ENCODE data around the gene VKORC1.

The VKORC1 gene

DNA sequence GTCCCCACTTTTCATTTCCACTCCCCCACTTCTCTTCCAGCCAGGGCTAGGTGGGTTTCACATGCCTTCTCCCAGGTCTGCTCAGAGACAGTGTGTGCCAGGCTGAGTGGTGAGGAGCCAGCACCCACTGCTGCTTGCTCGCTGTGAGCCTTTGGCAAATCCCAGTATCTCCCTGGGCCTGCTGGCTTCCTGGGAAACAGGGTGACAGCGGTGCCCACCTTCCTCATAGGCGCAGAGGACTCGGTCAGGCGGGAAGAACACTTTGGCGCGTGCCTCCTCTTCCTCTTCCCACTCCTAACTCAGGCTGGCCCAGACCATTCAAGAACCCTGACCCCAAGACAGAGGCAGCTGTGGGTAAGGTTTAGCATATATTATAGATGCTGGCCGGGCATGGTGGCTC lies 5.4 kb downstream of the VKORC1 start:
- ATAC-seq (replicated peaks; ENCODE audit: extremely low read depth, poor library complexity, severe bottlenecking) (no peak), DNase-seq (ENCODE audit: low spot score in 2 of 2) (no peak)
- H3K4me3 Mint-ChIP-seq, result no peak overlapping the region
- peaks cover 8% of the 10 kb centered on the region for H3K36me3 Mint-ChIP-seq (ENCODE audit: insufficient read depth)
- no peaks in the 10 kb centered on the region for H3K27me3 Mint-ChIP-seq
- H3K9me3 Mint-ChIP-seq, result no peaks in the 10 kb centered on the region
- peaks cover 13% of the 10 kb centered on the region for H3K4me1 Mint-ChIP-seq
- no peak overlapping the region for H3K27ac Mint-ChIP-seq (ENCODE audit: low read depth)

DNA sequence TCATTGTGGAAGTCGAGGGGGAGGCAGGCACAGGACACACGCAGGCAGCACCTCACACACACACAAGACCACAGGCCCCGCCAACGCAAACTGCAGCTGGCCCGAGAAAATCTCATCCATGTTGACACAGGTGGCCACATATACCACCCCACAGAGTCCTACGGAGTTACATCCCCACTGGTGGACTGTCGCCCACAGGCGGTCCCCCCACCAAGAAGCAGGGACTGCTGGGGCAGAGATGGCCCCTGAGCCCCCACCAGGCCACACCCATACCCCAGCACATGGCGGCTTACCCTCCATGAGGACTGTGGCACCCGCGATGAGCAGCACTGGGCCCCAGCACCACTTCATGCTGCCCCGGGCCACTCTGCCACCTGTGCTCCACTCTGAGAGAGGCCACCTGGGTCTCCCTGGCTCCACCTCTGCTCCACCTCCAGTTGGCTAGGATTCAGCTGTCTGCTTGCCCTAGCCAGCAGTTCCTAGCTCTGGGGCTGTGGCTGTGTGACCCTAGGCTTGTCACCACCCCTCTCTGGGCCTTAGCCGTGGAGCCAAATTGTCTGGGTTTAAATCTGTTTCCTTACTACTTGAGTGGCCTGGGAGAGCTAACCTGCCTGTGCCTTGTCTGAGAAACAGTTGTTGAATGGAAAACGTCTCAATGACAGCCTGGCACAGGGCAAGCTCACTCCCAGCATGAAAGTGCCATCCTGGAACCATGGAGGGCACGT lies 6.0 kb downstream of the VKORC1 start, which contains the start of gene PRSS53:
Gene PRSS53, minus strand, starts transcription at position 485 of the 725 bp plus-strand sequence. Its CDS starts 134 bp downstream, at position 351.
- no peak within 1 kb of the TSS for H3K27ac Mint-ChIP-seq (ENCODE audit: low read depth)
- H3K36me3 Mint-ChIP-seq (ENCODE audit: insufficient read depth), result peaks cover 12% of the 10 kb centered on the region
- no peaks in the 10 kb centered on the region for H3K27me3 Mint-ChIP-seq
- H3K9me3 Mint-ChIP-seq, result no peaks in the 10 kb centered on the region
- DNase-seq (ENCODE audit: low spot score in 2 of 2), result no peak
- H3K4me3 Mint-ChIP-seq, result no peak within 1 kb of the TSS
- no peak for ATAC-seq (replicated peaks; ENCODE audit: extremely low read depth, poor library complexity, severe bottlenecking)
- peaks cover 7% of the 10 kb centered on the region for H3K4me1 Mint-ChIP-seq

DNA sequence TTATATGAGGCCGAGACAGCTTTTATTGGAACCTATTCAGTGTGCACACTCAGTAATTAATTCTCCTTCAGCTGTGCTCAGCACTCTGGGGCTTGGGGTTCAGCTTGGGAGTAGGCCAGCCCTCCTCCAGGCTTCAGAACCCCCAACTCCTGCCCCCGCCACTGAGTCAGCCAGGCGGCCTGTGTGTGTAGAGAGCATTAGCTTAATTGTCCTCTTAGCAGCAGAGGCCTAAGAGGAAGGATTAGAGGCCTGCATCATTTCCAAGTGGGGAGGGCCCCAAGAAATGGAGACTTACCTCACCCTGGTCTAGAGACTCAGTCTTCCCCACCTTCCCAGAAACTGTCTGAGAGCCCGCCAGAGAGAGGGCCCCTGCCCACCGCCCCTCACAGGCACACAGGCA lies 6.6 kb downstream of the VKORC1 start:
- Mint-ChIP-seq H3K4me3 (no peak overlapping the region), H3K4me1 (peaks cover 6% of the 10 kb centered on the region), H3K36me3 (ENCODE audit: insufficient read depth) (peaks cover 8% of the 10 kb centered on the region), H3K27ac (ENCODE audit: low read depth) (no peak overlapping the region), H3K9me3 (no peaks in the 10 kb centered on the region), H3K27me3 (no peaks in the 10 kb centered on the region)
- DNase-seq (ENCODE audit: low spot score in 2 of 2) (no peak), ATAC-seq (replicated peaks; ENCODE audit: extremely low read depth, poor library complexity, severe bottlenecking) (no peak)

DNA sequence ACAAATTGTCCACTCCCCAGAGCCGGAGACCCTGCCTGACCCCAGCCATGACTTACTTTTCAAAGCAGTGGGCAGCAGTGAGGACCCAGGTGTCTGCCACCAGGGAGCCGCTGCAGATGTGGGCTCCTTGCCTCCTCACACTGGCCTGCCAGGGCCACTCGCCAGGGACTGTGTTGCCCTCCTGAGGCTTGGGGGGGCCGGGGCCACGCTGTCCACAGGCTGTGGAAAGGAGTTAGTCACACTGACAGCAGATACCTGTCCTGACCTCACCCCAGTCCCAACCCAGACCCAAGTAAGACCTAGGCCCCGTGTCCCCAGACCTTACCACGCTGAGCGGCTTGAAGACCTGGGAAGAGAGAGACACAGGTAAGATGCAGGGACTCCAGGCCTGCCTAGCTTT lies 7.1 kb downstream of the VKORC1 start:
- Mint-ChIP-seq H3K9me3 (no peaks in the 10 kb centered on the region), H3K27me3 (no peaks in the 10 kb centered on the region), H3K4me3 (no peak overlapping the region), H3K4me1 (peaks cover 6% of the 10 kb centered on the region), H3K36me3 (ENCODE audit: insufficient read depth) (peaks cover 8% of the 10 kb centered on the region), H3K27ac (ENCODE audit: low read depth) (no peak overlapping the region)
- DNase-seq (ENCODE audit: low spot score in 2 of 2) (no peak), ATAC-seq (replicated peaks; ENCODE audit: extremely low read depth, poor library complexity, severe bottlenecking) (no peak)

DNA sequence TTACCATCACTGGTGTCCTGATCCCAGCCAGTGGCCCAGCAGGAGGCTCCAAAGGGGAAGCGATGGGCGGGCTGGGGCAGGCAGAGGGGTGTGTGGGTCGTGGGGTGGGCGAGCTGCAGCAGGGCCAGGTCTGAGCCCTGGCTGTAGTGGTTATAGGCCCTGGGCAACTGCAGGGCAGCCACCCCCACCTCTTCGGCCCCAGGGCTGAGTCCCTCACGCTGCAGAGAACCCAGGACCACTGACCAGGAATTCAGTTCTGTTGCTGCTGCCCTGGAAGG lies 8.0 kb downstream of the VKORC1 start:
- Mint-ChIP-seq H3K9me3 (no peaks in the 10 kb centered on the region), H3K36me3 (ENCODE audit: insufficient read depth) (peaks cover 8% of the 10 kb centered on the region), H3K27ac (ENCODE audit: low read depth) (peak overlapping the region; percentile 6), H3K4me1 (peaks cover 13% of the 10 kb centered on the region), H3K27me3 (no peaks in the 10 kb centered on the region), H3K4me3 (no peak overlapping the region)
- ATAC-seq (replicated peaks; ENCODE audit: extremely low read depth, poor library complexity, severe bottlenecking), result no peak
- no peak for DNase-seq (ENCODE audit: low spot score in 2 of 2)

DNA sequence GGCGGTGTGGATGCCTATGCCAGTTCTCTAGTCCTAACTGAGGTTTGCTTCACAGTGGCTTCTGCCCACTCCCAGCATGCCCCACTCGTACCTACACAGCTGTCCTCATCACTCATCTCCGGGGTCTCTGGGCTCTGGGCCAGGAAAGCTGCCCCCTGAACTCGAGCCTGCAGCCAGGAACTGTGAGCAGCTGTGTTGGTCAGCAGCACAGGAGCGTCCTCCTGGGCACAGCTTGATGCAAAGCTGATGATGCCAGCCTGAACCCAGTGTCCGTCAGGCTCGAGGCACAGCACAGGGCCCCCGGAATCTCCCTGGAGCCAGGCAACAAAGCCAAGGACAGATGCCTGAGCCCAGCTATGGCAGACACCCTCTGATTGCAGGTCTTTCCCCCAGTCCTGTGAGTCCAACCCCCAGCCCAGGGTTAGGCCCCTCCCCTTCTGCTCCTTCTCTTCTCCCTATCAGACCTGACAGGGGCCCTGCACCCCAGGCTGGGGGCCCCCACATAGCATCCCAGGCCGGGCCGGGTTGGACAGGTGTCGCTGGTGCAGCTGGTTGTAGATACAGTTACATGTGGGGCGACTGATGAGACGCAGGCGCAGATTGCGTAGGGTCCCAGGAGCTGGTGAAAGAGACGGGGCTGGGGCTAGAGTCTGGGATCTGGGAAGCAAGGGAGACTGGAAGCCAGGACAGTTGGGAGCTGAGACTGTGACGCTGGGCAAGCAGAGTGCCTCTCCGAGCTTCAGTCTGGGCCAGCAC lies 8.5 kb downstream of the VKORC1 start:
- peaks cover 8% of the 10 kb centered on the region for H3K36me3 Mint-ChIP-seq (ENCODE audit: insufficient read depth)
- H3K27ac Mint-ChIP-seq (ENCODE audit: low read depth), result peak overlapping the region; percentile 73

DNA sequence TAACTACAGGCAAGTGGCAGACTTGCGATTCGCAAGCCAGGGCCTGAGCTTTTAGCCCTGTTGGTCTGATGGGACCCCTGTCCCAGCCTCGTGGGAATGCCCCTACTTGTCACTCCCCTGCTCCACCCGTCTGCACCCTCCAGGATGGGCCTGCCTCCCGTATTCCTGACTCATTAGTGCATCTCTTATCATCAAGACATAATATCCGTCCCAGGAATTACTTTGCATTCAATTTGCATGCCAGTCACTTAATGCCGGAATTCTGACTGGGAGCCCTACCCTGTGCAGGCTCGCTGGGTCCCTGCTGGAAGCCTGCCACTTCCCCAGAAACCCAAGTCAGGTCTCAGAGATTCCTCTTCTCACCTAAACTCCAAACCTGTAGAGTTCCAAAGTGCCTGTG lies 9.2 kb downstream of the VKORC1 start:
- Mint-ChIP-seq H3K4me1 (peaks cover 13% of the 10 kb centered on the region), H3K9me3 (no peaks in the 10 kb centered on the region), H3K27me3 (no peaks in the 10 kb centered on the region), H3K27ac (ENCODE audit: low read depth) (peak overlapping the region; percentile 73), H3K36me3 (ENCODE audit: insufficient read depth) (peaks cover 9% of the 10 kb centered on the region), H3K4me3 (no peak overlapping the region)
- ATAC-seq (replicated peaks; ENCODE audit: extremely low read depth, poor library complexity, severe bottlenecking) (no peak), DNase-seq (ENCODE audit: low spot score in 2 of 2) (no peak)

More for the DNA sequence above, 8.5 kb downstream of the VKORC1 start:
- H3K9me3 Mint-ChIP-seq, result no peaks in the 10 kb centered on the region
- DNase-seq (ENCODE audit: low spot score in 2 of 2) (no peak), ATAC-seq (replicated peaks; ENCODE audit: extremely low read depth, poor library complexity, severe bottlenecking) (no peak)
- H3K27me3 Mint-ChIP-seq, result no peaks in the 10 kb centered on the region
- H3K4me1 Mint-ChIP-seq, result peaks cover 13% of the 10 kb centered on the region
- no peak overlapping the region for H3K4me3 Mint-ChIP-seq

DNA sequence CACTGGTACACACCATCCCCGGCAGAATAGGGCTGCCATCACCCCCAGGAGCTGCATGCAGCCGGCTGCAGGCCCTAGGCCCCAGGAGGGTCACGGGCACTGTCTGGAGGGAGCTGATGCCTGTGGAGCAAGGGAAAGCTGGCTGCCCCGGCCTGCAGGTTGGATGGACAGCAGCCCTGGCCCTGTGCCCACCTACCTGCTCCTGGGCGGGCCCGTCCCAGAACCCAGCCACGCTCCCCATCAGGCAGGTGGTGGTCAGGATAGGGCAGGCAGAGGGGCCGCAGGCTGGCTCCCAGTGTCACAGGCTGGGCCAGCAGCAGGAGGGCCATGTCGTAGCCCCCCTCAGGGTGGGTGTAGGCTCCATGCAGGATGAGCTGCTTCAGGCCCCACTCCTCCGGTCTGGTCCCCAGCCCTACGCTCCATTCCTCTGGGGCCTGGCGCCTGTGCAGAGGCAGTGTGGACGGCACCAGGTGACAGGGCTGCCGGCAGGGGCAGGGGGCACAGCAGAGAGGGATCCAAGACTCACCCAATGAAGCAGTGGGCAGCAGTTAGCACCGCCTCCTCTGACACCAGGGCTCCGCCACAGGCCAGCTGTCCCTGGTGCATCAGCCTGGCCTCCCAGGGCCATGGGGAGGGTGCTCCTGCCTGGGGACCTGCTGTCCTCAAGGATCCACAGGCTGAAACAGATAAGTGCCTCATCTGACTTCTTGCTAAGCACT lies 9.9 kb downstream of the VKORC1 start:
- H3K4me1 Mint-ChIP-seq, result peaks cover 13% of the 10 kb centered on the region
- no peak overlapping the region for H3K27ac Mint-ChIP-seq (ENCODE audit: low read depth)
- no peak overlapping the region for H3K4me3 Mint-ChIP-seq
- no peaks in the 10 kb centered on the region for H3K27me3 Mint-ChIP-seq
- DNase-seq (ENCODE audit: low spot score in 2 of 2), result no peak
- peaks cover 12% of the 10 kb centered on the region for H3K36me3 Mint-ChIP-seq (ENCODE audit: insufficient read depth)
- no peak for ATAC-seq (replicated peaks; ENCODE audit: extremely low read depth, poor library complexity, severe bottlenecking)
- H3K9me3 Mint-ChIP-seq, result no peaks in the 10 kb centered on the region

DNA sequence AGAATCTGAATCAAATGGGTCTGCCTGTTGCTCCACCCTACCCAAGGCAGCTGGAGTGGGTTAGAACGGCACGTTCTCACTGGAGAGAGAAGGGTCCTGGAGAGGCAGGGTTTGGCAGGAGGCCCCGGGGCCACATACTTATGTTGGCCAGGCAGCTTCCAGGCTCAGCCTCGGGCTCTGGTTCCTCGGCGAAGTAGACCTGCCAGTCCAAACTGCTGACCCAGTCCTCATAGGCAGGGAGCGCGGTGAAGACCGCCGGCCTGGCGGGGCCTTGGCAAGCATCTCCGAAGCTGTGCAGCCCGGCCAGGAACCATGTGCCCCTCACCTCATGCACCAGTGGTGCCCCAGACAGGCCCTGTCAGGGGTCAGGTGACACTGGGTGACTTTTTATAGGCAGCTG lies 10.6 kb downstream of the VKORC1 start:
- ATAC-seq (replicated peaks; ENCODE audit: extremely low read depth, poor library complexity, severe bottlenecking) (no peak), DNase-seq (ENCODE audit: low spot score in 2 of 2) (no peak)
- Mint-ChIP-seq H3K9me3 (no peaks in the 10 kb centered on the region), H3K4me1 (peaks cover 13% of the 10 kb centered on the region), H3K27me3 (no peaks in the 10 kb centered on the region), H3K36me3 (ENCODE audit: insufficient read depth) (peaks cover 12% of the 10 kb centered on the region), H3K4me3 (no peak overlapping the region), H3K27ac (ENCODE audit: low read depth) (no peak overlapping the region)

DNA sequence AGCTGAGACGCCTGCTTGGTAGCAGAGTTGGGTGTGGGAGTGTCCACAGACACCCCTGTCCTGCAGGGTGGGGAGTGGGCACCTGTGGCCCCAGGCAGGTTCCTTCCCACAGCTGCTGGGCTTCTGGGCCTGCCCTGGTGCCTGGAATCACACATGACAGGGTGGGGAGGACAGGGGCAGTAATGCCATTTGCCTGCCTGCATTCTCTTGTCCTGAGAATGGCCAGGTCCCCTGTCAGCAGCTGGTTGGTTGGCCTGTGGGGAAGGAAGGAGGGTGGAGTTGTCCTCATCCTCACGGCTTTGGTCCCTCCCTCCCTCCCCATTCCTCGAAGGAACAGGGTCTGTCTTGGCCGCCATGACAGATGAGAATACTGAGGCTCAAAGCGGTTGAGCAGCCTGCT lies 11.0 kb downstream of the VKORC1 start:
- no peak overlapping the region for H3K4me3 Mint-ChIP-seq
- H3K36me3 Mint-ChIP-seq (ENCODE audit: insufficient read depth), result peaks cover 12% of the 10 kb centered on the region

DNA sequence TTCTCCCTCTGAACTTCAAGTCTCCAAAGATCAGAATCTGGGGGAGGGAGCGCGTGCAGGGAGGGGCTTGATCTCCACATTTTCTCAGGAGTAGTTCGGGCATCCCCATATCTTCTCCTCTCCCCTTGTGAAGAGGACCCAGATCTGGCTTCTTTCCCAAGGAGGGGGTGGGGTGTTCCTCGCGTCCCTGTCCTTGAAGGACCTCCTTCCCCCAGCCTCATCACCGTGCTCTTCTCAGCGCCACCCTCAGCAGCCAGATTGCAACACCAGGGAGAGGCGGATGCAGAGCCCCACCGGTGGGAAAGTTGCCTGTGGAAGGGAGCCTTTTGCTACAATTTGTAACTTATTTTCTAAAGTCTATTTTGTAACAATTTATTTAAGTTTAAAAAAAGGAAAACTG lies 11.5 kb downstream of the VKORC1 start:
- Mint-ChIP-seq H3K4me3 (no peak overlapping the region), H3K36me3 (ENCODE audit: insufficient read depth) (peaks cover 13% of the 10 kb centered on the region), H3K27me3 (no peaks in the 10 kb centered on the region), H3K27ac (ENCODE audit: low read depth) (no peak overlapping the region), H3K4me1 (peaks cover 13% of the 10 kb centered on the region), H3K9me3 (no peaks in the 10 kb centered on the region)
- DNase-seq (ENCODE audit: low spot score in 2 of 2), result no peak
- ATAC-seq (replicated peaks; ENCODE audit: extremely low read depth, poor library complexity, severe bottlenecking), result no peak

More for the DNA sequence above, 11.0 kb downstream of the VKORC1 start:
- ATAC-seq (replicated peaks; ENCODE audit: extremely low read depth, poor library complexity, severe bottlenecking), result no peak
- Mint-ChIP-seq H3K4me1 (peaks cover 13% of the 10 kb centered on the region), H3K27ac (ENCODE audit: low read depth) (no peak overlapping the region), H3K9me3 (no peaks in the 10 kb centered on the region), H3K27me3 (no peaks in the 10 kb centered on the region)
- no peak for DNase-seq (ENCODE audit: low spot score in 2 of 2)

DNA sequence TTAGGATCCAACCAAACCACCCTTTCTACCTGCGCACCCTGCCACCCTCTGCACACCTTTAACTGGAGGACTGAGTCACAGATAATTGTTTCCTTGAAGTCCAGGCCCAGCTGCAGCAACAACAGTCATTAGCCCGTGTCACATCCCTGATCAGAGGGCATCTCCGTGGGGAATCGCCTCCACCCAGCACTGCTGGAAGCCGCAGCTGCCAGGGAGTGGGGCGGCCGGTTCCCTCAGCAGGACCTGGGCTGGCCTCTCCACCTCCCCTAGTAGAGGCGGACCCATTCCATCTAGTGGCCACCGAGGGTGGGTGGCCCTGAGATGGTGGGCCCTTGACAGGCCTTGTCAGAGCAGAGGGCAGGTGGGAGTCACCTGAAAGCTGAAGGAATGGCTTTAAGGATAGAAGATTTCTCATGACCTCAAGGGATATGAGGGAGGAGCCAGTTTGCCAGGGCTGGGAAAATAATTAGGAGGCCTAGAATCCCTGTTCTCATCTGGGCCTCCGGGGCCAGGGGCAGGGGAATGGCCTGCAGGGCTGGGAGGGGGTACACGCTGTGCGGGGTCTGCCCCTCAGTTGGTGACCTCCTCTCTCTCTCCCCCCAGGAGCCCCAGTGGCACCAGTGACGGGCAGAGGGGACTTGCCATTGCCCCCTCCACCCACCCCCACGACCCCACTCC lies 12.1 kb downstream of the VKORC1 start:
- no peak for DNase-seq (ENCODE audit: low spot score in 2 of 2)
- ATAC-seq (replicated peaks; ENCODE audit: extremely low read depth, poor library complexity, severe bottlenecking), result no peak
- Mint-ChIP-seq H3K4me1 (peaks cover 13% of the 10 kb centered on the region), H3K27me3 (no peaks in the 10 kb centered on the region), H3K27ac (ENCODE audit: low read depth) (peak overlapping the region; percentile 78), H3K36me3 (ENCODE audit: insufficient read depth) (peaks cover 17% of the 10 kb centered on the region), H3K9me3 (no peaks in the 10 kb centered on the region), H3K4me3 (no peak overlapping the region)
